ENCODE results near the gene DDIT4L.

GRCh38 chr4:100164808-100165760 lies 25.2 kb downstream of the DDIT4L start:
- no peak for TF ChIP-seq CTCF (IDR thresholded peaks at IDR 0.05)
- TF ChIP-seq POLR2A (IDR thresholded peaks at IDR 0.05) = no peak
